ENCODE data around the gene BEND6. TPM values are rescaled to one million over a fixed set of nuclear protein-coding genes. Genes with fewer than 3 reads are reported as not detected.

Gene BEND6
- total and polyA plus RNA-seq, 10 of the 15 experiments (the other 5 are each of a cell fraction or from before 2014, with no cell fraction given): 0.79 to 2.8 (median 1.6) TPM

GRCh38 chr6:57004292-57004691 lies 49.4 kb downstream of the BEND6 start:
- Histone ChIP-seq H3K4me3 (no peak overlapping the region), H3K27ac (ENCODE audit: control insufficient read depth, insufficient read depth) (no peak overlapping the region), H3K9me3 (replicated peaks; ENCODE audit: control insufficient read depth, insufficient read depth, low read length) (peaks cover under 1% of the 10 kb centered on the region; the same call in 1 of the 3 replicates), H3K27me3 (replicated peaks in 1 of 2; ENCODE audit: control insufficient read depth in 2 of 2, insufficient read depth in 2 of 2, low read length in 1 of 2) (no peaks in the 10 kb centered on the region), H3K4me2 (ENCODE audit: control insufficient read depth, insufficient read depth) (no peak overlapping the region), H3K79me2 (ENCODE audit: control insufficient read depth, insufficient read depth, low read length) (no peaks in the 10 kb centered on the region), H3K9ac (ENCODE audit: control insufficient read depth, insufficient read depth, low read length) (no peak overlapping the region), H3K4me1 (ENCODE audit: control insufficient read depth, insufficient read depth, low read length) (no peaks in the 10 kb centered on the region), H3K36me3 (ENCODE audit: control insufficient read depth in 2 of 2, insufficient read depth in 2 of 2, low read length in 1 of 2) (no peaks in the 10 kb centered on the region), H4K20me1 (ENCODE audit: control insufficient read depth, insufficient read depth) (no peaks in the 10 kb centered on the region), H2AFZ (ENCODE audit: control insufficient read depth, low read depth, low read length) (no peak overlapping the region)
- no peak for ATAC-seq
- DNase-seq (ENCODE audit: low read depth, low spot score): no peak
- POLR2A ChIA-PET: no interaction called here
- CTCF ChIA-PET: interaction anchor here (1.0 kb wide), 1 partner anchor 103 kb away, joined by 3 read pairs; no protein-coding TSS in a partner anchor
- 87% methylated on average over 14 of the region's 14 CpGs for WGBS (ENCODE audit: insufficient coverage, insufficient replicate concordance, low lambda C conversion rate, missing lambda C conversion rate)
- RAD21 ChIA-PET (ENCODE audit: unreplicated experiment): no interaction called here
- in situ Hi-C loops (cut with MboI): no loop called here
- FAIRE-seq: no peak
- BruUV-seq (replicated peaks): no TSS peak
- intact Hi-C loops (cut with micrococcal nuclease; ENCODE audit: unreplicated experiment): no loop called here
- SMC1A ChIA-PET (ENCODE audit: uncharacterized antibody, unreplicated experiment): interaction anchor here (1.3 kb wide), 1 partner anchor 10 kb away, joined by 3 read pairs; no protein-coding TSS in a partner anchor
- TF ChIP-seq RCOR1 (conservative IDR thresholded peaks at IDR 0.05; ENCODE audit: low read depth, low read length): no peak
- no peak for TF ChIP-seq WRNIP1 (IDR thresholded peaks at IDR 0.05; ENCODE audit: borderline replicate concordance, low read depth, low read length)
- TF ChIP-seq ATF2 (IDR thresholded peaks at IDR 0.05; ENCODE audit: low read length): no peak
- no peak for TF ChIP-seq CHD4 (IDR thresholded peaks at IDR 0.05)
- no peak for TF ChIP-seq SIX5 (IDR thresholded peaks at IDR 0.05; ENCODE audit: low read depth, low read length, severe bottlenecking)
- no peak for TF ChIP-seq BCLAF1 (IDR thresholded peaks at IDR 0.05)
- TF ChIP-seq EED (IDR thresholded peaks at IDR 0.05; ENCODE audit: low read depth): no peak
- TF ChIP-seq NR2F1 (conservative IDR thresholded peaks at IDR 0.05): no peak
